Chondrocyte (in vitro differentiated cells): Measurements from ENCODE around the gene TMEM63B. TPM values are rescaled to one million over a fixed set of nuclear protein-coding genes. Genes with fewer than 3 reads are reported as not detected.

Experiments
- DNase-seq: peaks from one replicate; pipeline ENCODE4 v3.0.0; 2021; ENCODE audit warnings: mixed read lengths, low spot score
- H3K27ac Mint-ChIP-seq: one replicate; pipeline ENCODE4 v1.8.0; 2021; ENCODE audit warnings: mild to moderate bottlenecking, moderate library complexity, mixed read lengths; ENCODE audit not compliant: unreplicated experiment
- H3K27me3 Mint-ChIP-seq: 2 replicates; pipeline ENCODE4 v1.8.0; 2021; ENCODE audit warnings: low read depth, mixed read lengths
- H3K36me3 Mint-ChIP-seq: 2 replicates; pipeline ENCODE4 v1.8.0; 2021; ENCODE audit warnings: low read depth, mixed read lengths
- H3K4me1 Mint-ChIP-seq: 2 replicates; pipeline ENCODE4 v1.8.0; 2021; ENCODE audit warnings: low read depth, mild to moderate bottlenecking, mixed read lengths
- H3K4me3 Mint-ChIP-seq: one replicate; pipeline ENCODE4 v1.8.0; 2021; ENCODE audit warnings: mild to moderate bottlenecking, moderate library complexity, mixed read lengths; ENCODE audit not compliant: unreplicated experiment
- H3K9me3 Mint-ChIP-seq: 2 replicates; pipeline ENCODE4 v1.8.0; 2021; ENCODE audit warnings: low read depth, mixed read lengths
- CTCF ChIP-seq: fragments of 200-600 bp; sonication (generic); IDR thresholded peaks from 2 replicates; pipeline ENCODE4 v1.5.0; 2021; ENCODE audit warnings: antibody characterized with exemption, mild to moderate bottlenecking, moderate library complexity
- total RNA-seq: library from RNA; stranded (reverse); gene quantifications from 3 replicates; pipeline ENCODE4 v1.2.1, GENCODE V29; 2021

TMEM63B gene
- total RNA-seq, 1 donor from 2014 or later: 40.7 TPM

GRCh38 chr6:44161997-44162338 is 34.6 kb downstream of the TMEM63B start:
- DNase-seq: no peak
- no peaks in the 10 kb centered on the region for H3K9me3 Mint-ChIP-seq
- H3K4me1 Mint-ChIP-seq: peaks cover 11% of the 10 kb centered on the region
- TF ChIP-seq CTCF: no peak
- H3K27ac Mint-ChIP-seq: no peak overlapping the region
- peaks cover 14% of the 10 kb centered on the region for H3K27me3 Mint-ChIP-seq
- H3K4me3 Mint-ChIP-seq: no peak overlapping the region
- no peaks in the 10 kb centered on the region for H3K36me3 Mint-ChIP-seq

- Mint-ChIP-seq H3K4me3 (no peak overlapping the region), H3K9me3 (no peaks in the 10 kb centered on the region), H3K36me3 (no peaks in the 10 kb centered on the region), H3K27me3 (peaks cover 14% of the 10 kb centered on the region), H3K4me1 (peaks cover 11% of the 10 kb centered on the region), H3K27ac (no peak overlapping the region)
- no peak for DNase-seq
- no peak for TF ChIP-seq CTCF
These were observed 35.7 kb downstream of the TMEM63B start for GRCh38 chr6:44162876-44163625.

GRCh38 chr6:44166116-44166515 is 38.8 kb downstream of the TMEM63B start:
- no peak for DNase-seq
- H3K9me3 Mint-ChIP-seq: no peaks in the 10 kb centered on the region
- TF ChIP-seq CTCF: no peak
- no peak overlapping the region for H3K27ac Mint-ChIP-seq
- no peak overlapping the region for H3K4me3 Mint-ChIP-seq
- no peaks in the 10 kb centered on the region for H3K36me3 Mint-ChIP-seq
- H3K4me1 Mint-ChIP-seq: peaks cover 11% of the 10 kb centered on the region
- peaks cover 22% of the 10 kb centered on the region for H3K27me3 Mint-ChIP-seq

- no peaks in the 10 kb centered on the region for H3K9me3 Mint-ChIP-seq
- H3K27ac Mint-ChIP-seq: no peak overlapping the region
- no peak for TF ChIP-seq CTCF
- no peak overlapping the region for H3K4me3 Mint-ChIP-seq
- H3K27me3 Mint-ChIP-seq: peaks cover 22% of the 10 kb centered on the region
- H3K4me1 Mint-ChIP-seq: peaks cover 8% of the 10 kb centered on the region
- DNase-seq: no peak
- no peaks in the 10 kb centered on the region for H3K36me3 Mint-ChIP-seq
These were observed 39.3 kb downstream of the TMEM63B start for GRCh38 chr6:44166591-44167184.

- Mint-ChIP-seq H3K4me3 (no peak overlapping the region), H3K9me3 (no peaks in the 10 kb centered on the region), H3K36me3 (no peaks in the 10 kb centered on the region), H3K27me3 (peaks cover 22% of the 10 kb centered on the region), H3K27ac (no peak overlapping the region), H3K4me1 (peaks cover 6% of the 10 kb centered on the region)
- no peak for TF ChIP-seq CTCF
- no peak for DNase-seq
These were observed 40.2 kb downstream of the TMEM63B start for GRCh38 chr6:44167567-44167966.
